A549 (cell line): ENCODE data around the gene KRT7. TPM values are rescaled to one million over a fixed set of nuclear protein-coding genes. Genes with fewer than 3 reads are reported as not detected.

Experiments
- CBX2 ChIP-seq: fragments of 200-600 bp; sonication (generic); IDR thresholded peaks from 2 replicates; pipeline ENCODE4 v1.6.1; 2016; ENCODE audit warnings: low read depth, mild to moderate bottlenecking, borderline replicate concordance
- CBX8 ChIP-seq: fragments of 200-600 bp; sonication (generic); IDR thresholded peaks from 2 replicates; pipeline ENCODE4 v1.6.1; 2016
- CHD2 ChIP-seq: fragments of 150-350 bp; IDR thresholded peaks from 2 replicates; pipeline ENCODE4 v1.6.1; 2014; ENCODE audit warnings: low read length; ENCODE audit not compliant: partially characterized antibody
- CTCF ChIP-seq: fragments of >200 bp; sonication (Bioruptor Twin); formaldehyde crosslinking; IDR thresholded peaks from 3 replicates; pipeline ENCODE4 v1.5.1; 2016
- EHF ChIP-seq: fragments of 250-450 bp; sonication (Bioruptor Pico); IDR thresholded peaks from 2 replicates; pipeline ENCODE4 v1.5.0; 2020; ENCODE audit warnings: mild to moderate bottlenecking
- EHMT2 ChIP-seq: fragments of 200-600 bp; sonication (generic); IDR thresholded peaks from 2 replicates; pipeline ENCODE4 v1.6.1; 2016; ENCODE audit warnings: antibody characterized with exemption, low read depth, mild to moderate bottlenecking, moderate library complexity
- ELK1 ChIP-seq: fragments of 150-350 bp; IDR thresholded peaks from 2 replicates; pipeline ENCODE4 v1.6.1; 2014; ENCODE audit warnings: low read depth, mild to moderate bottlenecking, low read length
- EP300 ChIP-seq, 2 experiments: fragments of >200 bp; sonication (Bioruptor Twin); formaldehyde crosslinking; IDR thresholded peaks; 2 replicates in 1 of 2; 3 replicates in 1 of 2; pipeline ENCODE4 v1.6.1; 2016 to 2017
- ESRRA ChIP-seq: fragments of 150-350 bp; IDR thresholded peaks from 2 replicates; pipeline ENCODE4 v1.6.1; 2014; ENCODE audit warnings: mild to moderate bottlenecking, low read length, borderline replicate concordance
- GATA3 ChIP-seq: IDR thresholded peaks from 2 replicates; pipeline ENCODE4 v1.6.1; 2012; ENCODE audit warnings: borderline replicate concordance
- HMGXB4 ChIP-seq: fragments of 250-450 bp; sonication (Bioruptor Pico); IDR thresholded peaks from 2 replicates; pipeline ENCODE4 v1.5.0; 2021; ENCODE audit warnings: mild to moderate bottlenecking, moderate library complexity, borderline replicate concordance
- HOXA7 ChIP-seq: fragments of 250-450 bp; sonication (Bioruptor Pico); IDR thresholded peaks from 2 replicates; pipeline ENCODE4 v1.5.0; 2020; ENCODE audit warnings: mild to moderate bottlenecking, moderate library complexity
- HOXB13 ChIP-seq: fragments of 250-450 bp; sonication (Bioruptor Pico); IDR thresholded peaks from 2 replicates; pipeline ENCODE4 v1.5.0; 2020; ENCODE audit warnings: low read depth, mild to moderate bottlenecking, moderate library complexity
- JUNB ChIP-seq: fragments of >200 bp; sonication (Bioruptor Twin); formaldehyde crosslinking; IDR thresholded peaks from 2 replicates; pipeline ENCODE4 v1.6.1; 2016
- KDM1A ChIP-seq: fragments of 200-600 bp; sonication (generic); IDR thresholded peaks from 2 replicates; pipeline ENCODE4 v1.6.1; 2016; ENCODE audit warnings: low read depth, mild to moderate bottlenecking
- MAX ChIP-seq: IDR thresholded peaks from 2 replicates; pipeline ENCODE4 v1.6.1; 2012
- MAZ ChIP-seq: fragments of 150-350 bp; IDR thresholded peaks from 2 replicates; pipeline ENCODE4 v1.6.1; 2014; ENCODE audit warnings: antibody characterized with exemption, low read depth, low read length, borderline replicate concordance
- NFE2L2 ChIP-seq: fragments of 150-350 bp; conservative IDR thresholded peaks from 2 replicates; pipeline ENCODE4 v1.6.1; 2014; ENCODE audit warnings: low read length
- RAD21 ChIP-seq, 2 experiments: fragments of >200 bp in 1 of 2; sonication (Bioruptor Twin) in 1 of 2; formaldehyde crosslinking in 1 of 2; IDR thresholded peaks in 1 of 2; conservative IDR thresholded peaks in 1 of 2; 2 replicates in 1 of 2; 3 replicates in 1 of 2; pipeline ENCODE4 v1.6.1; 2012 to 2018; ENCODE audit warnings: inconsistent platforms in 1 of 2
- RNF2 ChIP-seq: fragments of 200-600 bp; sonication (generic); IDR thresholded peaks from 2 replicates; pipeline ENCODE4 v1.6.1; 2016; ENCODE audit warnings: low read depth, mild to moderate bottlenecking, antibody characterized with exemption, moderate library complexity, borderline replicate concordance
- TFCP2L1 ChIP-seq: fragments of 250-450 bp; sonication (Bioruptor Pico); IDR thresholded peaks from 2 replicates; pipeline ENCODE4 v1.5.0; 2021; ENCODE audit warnings: mild to moderate bottlenecking
- TP53 ChIP-seq: fragments of 250-450 bp; sonication (Bioruptor Pico); IDR thresholded peaks from 2 replicates; pipeline ENCODE4 v1.5.0; 2021; ENCODE audit warnings: mild to moderate bottlenecking, moderate library complexity
- USF2 ChIP-seq: fragments of 450-650 bp; IDR thresholded peaks from 2 replicates; pipeline ENCODE4 v1.6.1; 2014; ENCODE audit warnings: antibody characterized with exemption
- ZC3H11A ChIP-seq: fragments of 450-650 bp; IDR thresholded peaks from 2 replicates; pipeline ENCODE4 v1.6.1; 2014; ENCODE audit warnings: antibody characterized with exemption, mild to moderate bottlenecking
- ZFP36 ChIP-seq: fragments of 450-650 bp; IDR thresholded peaks from 2 replicates; pipeline ENCODE4 v1.6.1; 2014; ENCODE audit warnings: borderline replicate concordance; ENCODE audit not compliant: partially characterized antibody
- ZNF302 ChIP-seq: fragments of 250-450 bp; sonication (Bioruptor Pico); IDR thresholded peaks from 2 replicates; pipeline ENCODE4 v1.9.0; 2021; ENCODE audit warnings: inconsistent platforms, mild to moderate bottlenecking, moderate library complexity
- polyA plus RNA-seq, 4 experiments: library from polyadenylated mRNA; depleted of rRNA in 3 of 4; stranded (reverse); fragments of >200 nt; fragmentation: RNase III in 1 of 4; extraction: RNeasy Plus Mini Kit Qiagen cat#74134 plus additional on column Dnase treatment in 1 of 4; gene quantifications; 2 replicates in 3 of 4; 3 replicates in 1 of 4; pipeline ENCODE4 v1.2.3, GENCODE V29; 2011 to 2017

Gene KRT7
- polyA plus RNA-seq, 2 of the 4 experiments (the other 2 are of a cell fraction) = 2,623 to 3,055 TPM

GRCh38 chr12:52253391-52254179 lies 20.5 kb downstream of the KRT7 start (continued):
- TF ChIP-seq HMGXB4 (CRISPR knock-in tag) (no peak), KDM1A (no peak), RAD21 (conservative IDR thresholded peaks at IDR 0.05 in 1 of 2, IDR thresholded peaks at IDR 0.05 in 1 of 2) (no peak; a peak in 2 of 5 replicates), ESRRA (no peak), JUNB (no peak), EHF (no peak; the same call in 1 of the 2 replicates), MAZ (no peak), TP53 (CRISPR knock-in tag) (peak; percentile 75; the same call in 1 of the 2 replicates), ZNF302 (CRISPR knock-in tag) (no peak), CHD2 (no peak), CTCF (no peak), USF2 (no peak), RNF2 (no peak), HOXA7 (CRISPR knock-in tag) (peak; percentile 87; the same call in 1 of the 2 replicates), ELK1 (no peak), EHMT2 (no peak), GATA3 (peak; percentile 69), ZFP36 (no peak), MAX (peak; percentile 16), EP300 (IDR thresholded peaks at IDR 0.05) (no peak), NFE2L2 (no peak), HOXB13 (CRISPR knock-in tag) (no peak), ZC3H11A (no peak), TFCP2L1 (CRISPR knock-in tag) (peak; percentile 77), CBX2 (no peak), CBX8 (no peak)
